Fibroblast of peridontal ligament (primary cell): ENCODE data around the gene EPHX1.
A peak's percentile ranks its signal among the peaks of the same experiment; 100 is the strongest.
"Not testable (repeated sequence)": the region's sequence is repeated elsewhere in the genome, so short reads cannot be mapped to it uniquely, and the experiment has no call there.

Experiments used
- DNase-seq: peaks from one replicate; pipeline ENCODE4 v3.0.0-alpha.2; 2010; ENCODE audit errors: extremely low read depth

The EPHX1 gene

DNA sequence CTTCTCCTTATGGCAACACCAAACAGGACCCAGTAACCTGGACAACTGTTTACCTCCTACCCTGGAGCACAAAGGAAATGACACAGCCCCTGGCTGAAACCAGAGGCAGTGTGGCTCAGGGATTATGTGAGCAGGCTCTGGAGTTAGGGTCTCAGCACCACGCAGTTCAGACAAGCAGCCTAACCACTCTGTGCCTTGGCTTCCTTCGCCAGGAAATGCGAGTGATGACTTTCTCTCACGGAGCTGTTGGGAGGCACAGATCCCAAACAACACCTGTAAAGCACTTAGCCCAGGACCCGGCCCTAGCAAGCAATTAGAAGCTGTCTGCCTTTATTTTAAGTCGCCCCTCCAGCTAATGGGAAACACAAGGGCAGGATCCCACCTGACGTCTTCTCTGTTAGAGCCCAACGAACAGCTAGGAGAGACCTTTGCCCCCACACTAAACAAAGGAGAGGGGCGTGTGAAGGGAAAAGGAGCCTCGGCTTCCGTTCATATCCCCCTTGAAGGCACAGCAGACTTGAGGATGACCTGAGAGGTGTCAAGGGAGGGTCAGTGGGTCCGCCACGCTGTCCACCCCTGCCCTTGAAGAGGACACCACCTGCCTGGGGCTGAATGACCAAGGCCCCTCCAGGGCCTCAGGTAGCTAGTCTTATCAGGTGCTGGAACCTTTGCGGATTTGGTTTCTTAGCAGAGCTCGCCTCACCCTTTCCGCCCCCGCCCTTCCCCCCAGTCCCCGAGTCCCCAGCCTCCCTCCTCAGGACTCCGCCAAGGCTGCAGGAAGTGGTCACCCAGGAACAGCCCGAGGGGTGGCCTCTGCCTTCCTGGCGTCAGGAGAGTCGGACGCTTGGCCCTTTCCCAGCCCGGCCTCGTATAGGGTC lies 71.4 kb downstream of the EPHX1 start:
- peak; percentile 29 for DNase-seq

GRCh38 chr1:225881959-225882693 lies 72.2 kb downstream of the EPHX1 start, which contains the start of gene TMEM63A:
Gene TMEM63A, minus strand, starts transcription at chr1:225882380. Its CDS starts 4,800 bp downstream, at chr1:225877580.
- DNase-seq: peak; percentile 84

DNA sequence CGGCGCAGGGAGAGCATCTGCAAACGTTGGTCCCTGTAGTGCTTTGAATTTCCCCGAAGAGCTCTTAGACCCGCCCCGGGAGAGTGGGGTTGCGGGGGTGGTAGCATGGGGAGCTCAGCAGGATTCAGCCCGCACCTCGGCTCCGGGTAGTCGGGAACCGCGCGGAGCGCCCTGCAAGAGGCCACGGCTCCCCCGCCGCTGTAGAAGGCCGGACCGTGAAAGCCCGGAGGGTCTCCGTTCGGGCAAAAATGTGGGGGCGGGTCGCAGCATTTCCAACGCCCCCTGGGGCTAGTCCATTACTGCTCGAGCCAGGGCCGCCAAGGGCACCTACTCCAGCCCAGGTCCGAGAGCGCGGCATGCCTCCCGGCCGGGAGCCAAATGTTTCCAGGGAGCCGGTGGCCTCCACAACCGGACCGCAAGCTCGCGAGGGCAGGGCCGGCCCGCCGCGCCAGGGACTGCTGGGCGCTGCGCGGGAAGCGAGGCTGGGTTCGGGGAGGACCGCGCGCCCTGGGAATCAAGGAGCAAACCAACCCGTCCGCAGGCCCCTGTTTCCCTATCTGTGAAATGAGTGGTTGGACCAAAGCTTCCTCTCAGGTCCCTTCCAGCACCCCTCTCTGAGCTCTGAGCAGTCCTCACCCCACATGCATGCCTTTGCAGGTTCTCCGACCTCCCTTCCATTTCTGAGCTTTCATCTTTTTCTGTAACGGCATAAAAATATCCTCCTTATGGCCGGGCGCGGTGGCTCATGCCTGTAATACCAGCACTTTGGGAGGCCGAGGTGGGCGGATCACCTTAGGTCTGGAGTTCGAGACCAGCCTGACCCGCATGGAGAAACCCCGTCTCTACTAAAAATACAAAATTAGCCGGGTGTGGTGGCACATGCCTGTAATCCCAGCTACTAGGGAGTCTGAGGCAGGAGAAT lies 73.0 kb downstream of the EPHX1 start:
- DNase-seq: peak; percentile 30

DNA sequence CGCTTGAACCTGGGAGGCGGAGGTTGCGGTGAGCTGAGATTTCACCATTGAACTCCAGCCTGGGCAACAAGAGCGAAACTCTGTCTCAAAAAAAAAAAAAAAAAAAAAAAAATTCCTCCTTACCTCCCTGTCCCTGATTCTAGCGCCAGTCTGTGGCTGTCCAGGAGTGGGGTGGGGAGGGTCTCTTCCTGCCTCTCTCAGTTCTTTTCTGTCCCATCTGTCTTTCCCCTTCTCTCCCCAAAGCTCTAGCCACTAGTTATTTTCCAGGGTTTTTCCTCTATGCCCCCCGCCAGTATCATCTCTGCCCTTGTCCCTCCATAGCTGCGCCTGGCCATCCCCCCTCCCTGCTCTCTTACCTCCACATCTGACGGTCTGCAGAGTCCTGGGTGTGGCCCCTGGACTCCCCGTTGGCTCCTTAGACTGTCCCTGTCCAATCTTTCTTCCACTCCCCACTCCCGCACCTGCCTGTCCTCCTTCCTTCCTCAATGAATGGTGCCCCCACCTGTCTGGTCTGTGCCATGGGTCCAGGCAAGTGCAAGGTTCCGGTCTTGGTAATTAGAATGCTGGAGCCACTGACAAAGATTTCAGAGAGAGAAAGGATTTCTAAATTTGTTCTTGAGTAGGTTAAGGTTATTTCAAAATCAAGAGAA lies 73.8 kb downstream of the EPHX1 start:
- no peak for DNase-seq

DNA sequence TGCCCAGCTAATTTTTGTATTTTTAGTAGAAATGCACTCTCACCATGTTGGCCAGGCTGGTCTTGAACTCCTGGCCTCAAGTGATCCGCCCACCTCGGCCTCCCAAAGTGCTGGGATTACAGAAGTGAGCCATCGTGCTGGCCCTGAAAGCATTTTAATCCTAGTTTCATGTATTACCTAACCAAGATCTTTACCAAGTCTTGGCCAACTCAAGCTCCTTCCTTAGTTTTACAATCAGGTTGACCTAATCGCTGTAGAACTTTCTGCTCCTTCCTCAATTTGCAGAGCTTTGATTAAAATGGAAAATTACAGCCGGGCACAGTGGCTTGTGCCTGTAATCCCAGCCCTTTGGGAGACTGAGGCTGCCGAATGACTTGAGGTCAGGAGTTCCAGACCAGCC lies 75.4 kb downstream of the EPHX1 start:
- DNase-seq: no peak

DNA sequence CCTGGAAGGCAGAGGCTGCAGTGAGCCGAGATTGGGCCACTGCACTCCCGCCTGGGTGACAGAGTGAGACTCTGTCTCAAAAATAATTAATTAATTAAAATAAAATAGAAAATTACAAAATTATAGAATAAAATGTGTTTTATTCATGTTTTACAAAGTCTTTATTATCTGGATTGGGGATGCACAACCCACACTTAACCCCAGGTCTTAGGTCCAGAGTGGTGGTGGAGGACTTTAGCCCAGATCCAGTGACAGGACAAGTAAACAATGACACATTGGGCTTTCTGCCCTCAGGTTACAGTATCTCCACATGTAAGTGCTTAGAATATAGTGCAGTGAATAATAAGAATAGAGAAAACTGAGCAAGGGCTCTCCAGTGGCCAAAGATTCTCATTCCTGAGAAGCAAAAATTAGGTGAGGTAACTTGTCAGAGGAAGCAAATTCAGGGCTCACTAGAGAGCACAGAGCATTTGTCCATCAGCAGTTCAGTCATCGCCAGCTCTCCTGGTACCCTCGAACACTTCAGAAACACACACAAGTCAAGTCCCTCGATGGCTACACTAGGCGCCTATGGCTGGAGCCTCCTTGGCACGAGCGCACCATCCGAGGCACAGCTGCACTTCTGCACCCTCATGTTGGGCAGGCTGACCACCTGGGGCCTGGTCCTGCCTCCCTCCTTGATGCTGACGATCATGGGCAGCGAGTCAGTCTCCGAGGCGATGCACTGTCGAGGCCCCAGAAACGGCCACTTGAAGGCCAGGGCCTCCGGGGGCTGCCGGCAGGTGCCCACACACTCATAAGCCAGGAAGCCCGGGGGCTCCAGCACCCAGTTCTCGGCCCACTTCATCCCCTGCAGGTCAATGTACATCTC lies 76.5 kb downstream of the EPHX1 start:
- no peak for DNase-seq

DNA sequence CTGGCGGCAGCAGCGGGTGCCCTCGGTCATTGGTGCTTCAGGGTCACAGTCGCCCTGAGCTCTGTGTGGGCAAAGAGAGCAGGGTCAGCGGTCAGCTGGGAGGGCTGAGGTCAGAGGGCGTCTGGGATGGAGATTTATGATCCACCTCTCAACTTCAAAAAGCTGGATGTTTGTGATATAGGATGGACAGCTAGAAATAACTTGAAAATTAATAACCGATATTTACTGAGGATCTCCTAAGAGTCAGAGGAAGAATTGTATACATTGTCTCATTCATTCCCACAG lies 77.0 kb downstream of the EPHX1 start:
- DNase-seq: no peak

DNA sequence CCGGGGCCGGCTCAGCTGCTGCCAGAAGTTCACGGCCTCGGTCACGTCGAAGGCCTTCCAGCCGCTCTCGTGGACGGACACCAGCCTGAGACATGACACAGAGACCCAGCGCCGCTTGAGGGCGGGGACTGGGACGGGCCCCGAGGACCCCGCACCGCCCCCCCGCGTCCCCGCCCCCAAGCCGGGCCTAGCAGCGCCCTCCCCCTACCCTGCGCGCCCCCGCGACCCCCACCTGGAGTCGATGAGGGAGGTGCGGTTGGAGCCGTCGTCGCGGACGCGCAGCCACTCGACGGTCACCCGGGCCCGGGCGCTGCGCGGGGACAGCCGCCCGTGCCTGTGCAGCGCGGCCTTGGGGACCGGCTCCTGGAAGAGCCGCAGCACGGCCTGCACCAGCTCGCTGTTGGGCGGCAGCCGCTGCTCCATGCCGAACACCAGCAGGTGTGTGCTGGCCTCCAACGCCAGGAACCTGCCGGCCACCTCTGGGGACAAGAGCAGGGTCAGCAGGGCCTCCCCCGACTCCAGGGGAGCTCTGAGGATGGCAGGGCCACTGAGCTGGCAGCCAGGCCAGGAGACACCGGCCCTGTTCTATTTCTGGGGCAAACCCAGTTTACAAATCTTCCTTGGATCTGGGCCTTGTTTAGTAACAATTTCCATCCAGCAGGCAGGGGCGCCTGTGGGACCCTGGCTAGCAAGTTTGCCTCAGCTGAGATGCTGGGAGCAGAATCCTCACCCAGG lies 77.8 kb downstream of the EPHX1 start:
- not testable (repeated sequence) for DNase-seq

DNA sequence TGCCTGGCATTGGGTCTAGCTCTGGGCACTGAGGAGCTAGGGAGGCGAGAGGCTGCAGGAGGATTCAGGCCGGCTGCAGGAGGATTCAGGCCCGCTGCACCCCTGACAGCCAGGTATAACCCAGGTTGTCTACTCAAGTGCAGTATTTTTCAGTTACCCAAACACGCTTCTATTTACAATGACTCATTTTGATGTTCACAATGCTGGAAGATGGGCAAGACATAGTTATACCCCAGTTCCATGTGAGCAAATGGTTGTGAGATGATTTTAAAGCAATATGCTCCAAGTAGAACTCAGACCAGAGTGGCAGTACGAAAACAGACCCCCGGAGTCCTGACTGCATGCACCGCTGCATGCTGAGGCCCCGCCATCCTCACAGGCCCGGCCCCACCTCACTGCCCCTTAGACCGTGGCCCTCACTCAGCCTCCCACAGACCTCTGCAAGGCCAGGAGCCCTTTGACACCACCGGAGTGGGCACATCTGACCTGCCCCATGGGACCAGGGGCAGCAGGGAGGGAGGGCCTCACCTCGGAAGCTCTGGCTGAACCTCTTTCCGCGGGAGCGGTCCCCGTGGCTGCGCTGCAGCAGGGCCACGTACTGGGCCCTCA lies 78.5 kb downstream of the EPHX1 start:
- DNase-seq: no peak

DNA sequence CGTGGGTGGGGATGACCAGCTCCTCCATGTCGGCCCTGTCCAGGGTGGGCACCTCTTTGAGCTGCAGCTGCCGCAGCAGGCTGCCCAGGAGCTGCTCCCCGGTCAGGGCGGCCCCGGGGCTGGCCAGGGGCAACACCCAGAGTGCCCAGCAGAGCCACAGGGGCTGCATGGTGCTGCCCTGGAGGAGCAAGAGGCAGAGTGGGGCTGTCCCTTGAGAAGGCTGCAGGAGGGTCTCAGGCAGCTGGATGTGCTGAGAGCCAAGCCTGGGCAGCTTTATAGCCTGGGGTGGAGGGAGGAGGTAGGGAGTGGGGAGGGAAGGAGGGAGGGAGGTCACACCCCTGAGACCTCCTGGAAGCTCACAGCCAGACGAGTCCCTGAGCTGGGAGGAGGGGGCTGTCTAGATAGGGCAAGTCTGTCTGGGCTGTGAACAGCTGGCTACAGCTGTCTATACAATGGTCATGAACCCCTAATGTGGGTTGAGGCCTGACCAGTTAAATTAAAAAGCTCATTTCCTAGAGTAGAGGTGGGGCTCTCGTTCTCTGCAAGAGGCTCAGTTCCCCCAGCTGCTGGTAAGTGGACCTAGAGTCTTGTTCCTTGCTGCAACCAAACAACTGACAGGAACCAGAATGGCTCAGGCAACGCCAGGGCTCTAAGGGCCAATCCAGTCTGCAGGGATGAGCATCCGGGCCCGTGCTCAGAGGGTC lies 79.1 kb downstream of the EPHX1 start, which contains the start of gene LEFTY1:
LEFTY1 (minus strand) TSS at position 249 of the 704 bp plus-strand sequence; CDS start at position 169, 80 bp downstream.
- DNase-seq: no peak

DNA sequence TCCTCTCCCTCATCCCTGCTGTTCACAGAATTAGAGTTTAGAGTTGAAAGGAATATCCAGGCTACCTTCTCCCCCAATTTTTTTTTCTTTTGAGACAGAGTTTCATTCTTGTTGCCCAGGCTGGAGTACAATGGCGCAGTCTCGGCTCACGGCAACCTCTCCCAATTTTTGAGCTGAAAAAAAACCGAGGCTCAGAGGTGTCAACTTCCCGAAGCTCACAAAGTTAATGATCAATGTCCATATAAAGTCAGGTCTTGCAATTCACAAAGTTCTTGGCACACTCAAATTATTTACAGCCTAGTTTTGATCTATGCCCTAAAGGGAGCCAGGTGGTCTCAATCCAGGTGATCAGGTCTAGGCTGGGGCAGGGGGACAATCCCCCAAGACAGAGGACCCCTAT lies 79.8 kb downstream of the EPHX1 start:
- DNase-seq: no peak

GRCh38 chr1:225890346-225891228 lies 80.7 kb downstream of the EPHX1 start:
- no peak for DNase-seq

GRCh38 chr1:225891229-225891972 lies 81.5 kb downstream of the EPHX1 start:
- DNase-seq: no peak

DNA sequence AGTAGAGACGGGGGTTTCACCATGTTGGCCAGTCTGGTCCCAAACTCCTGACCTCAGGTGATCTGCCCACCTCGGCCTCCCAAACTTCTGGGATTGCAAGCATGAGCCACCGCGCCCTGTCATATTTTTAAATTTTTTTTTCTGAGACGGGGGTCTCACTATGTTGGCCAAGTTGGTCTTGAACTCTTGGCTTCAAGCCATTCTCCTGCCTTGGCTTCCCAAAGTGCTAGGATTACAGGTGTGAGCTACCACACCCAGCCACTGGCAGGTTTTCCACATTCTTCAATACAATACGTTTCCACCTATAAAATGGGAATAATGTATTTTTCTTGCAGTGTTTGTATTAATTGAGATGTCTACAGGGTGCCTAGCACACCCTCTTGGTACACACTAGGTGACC lies 82.4 kb downstream of the EPHX1 start:
- no peak for DNase-seq
